BLaER1 treated with 17β-estradiol and CSF1 and Interleukin-3, amounts not matched to agents 10 nM and 100 nM (cell line): Measurements from ENCODE around the gene PPP1R8.
"Not testable (repeated sequence)": the region's sequence is repeated elsewhere in the genome, so short reads cannot be mapped to it uniquely, and the experiment has no call there.

ENCODE experiments used
- H3K27ac ChIP-seq, 11 experiments: shearing (Covaris generic); formaldehyde crosslinking; 2 replicates each; pipeline ENCODE4 v1.8.1; 2022
- H3K27me3 ChIP-seq, 11 experiments: shearing (Covaris generic); formaldehyde crosslinking; 2 replicates each; pipeline ENCODE4 v1.8.1; 2022
- H3K36me3 ChIP-seq, 11 experiments: shearing (Covaris generic); formaldehyde crosslinking; 2 replicates each; pipeline ENCODE4 v1.8.1; 2022
- H3K4me1 ChIP-seq, 10 experiments: shearing (Covaris generic); formaldehyde crosslinking; 2 replicates each; pipeline ENCODE4 v1.8.1; 2022
- H3K4me2 ChIP-seq, 11 experiments: shearing (Covaris generic); formaldehyde crosslinking; 2 replicates each; pipeline ENCODE4 v1.8.1; 2022
- H3K4me3 ChIP-seq, 10 experiments: shearing (Covaris generic); formaldehyde crosslinking; 2 replicates each; pipeline ENCODE4 v1.8.1; 2022
- H3K9ac ChIP-seq, 11 experiments: shearing (Covaris generic); formaldehyde crosslinking; 2 replicates each; pipeline ENCODE4 v1.8.1; 2022
- H3K9me3 ChIP-seq, 11 experiments: shearing (Covaris generic); formaldehyde crosslinking; replicated peaks in 1 of 11; 2 replicates each; pipeline ENCODE4 v1.8.1; 2022
- H4K20me1 ChIP-seq, 11 experiments: shearing (Covaris generic); formaldehyde crosslinking; 2 replicates each; pipeline ENCODE4 v1.8.1; 2022
- Cebpa-rat ChIP-seq, 11 experiments: shearing (Covaris generic); IDR thresholded peaks; 2 replicates each; pipeline ENCODE4 v1.8.1; 2022

Gene PPP1R8

DNA sequence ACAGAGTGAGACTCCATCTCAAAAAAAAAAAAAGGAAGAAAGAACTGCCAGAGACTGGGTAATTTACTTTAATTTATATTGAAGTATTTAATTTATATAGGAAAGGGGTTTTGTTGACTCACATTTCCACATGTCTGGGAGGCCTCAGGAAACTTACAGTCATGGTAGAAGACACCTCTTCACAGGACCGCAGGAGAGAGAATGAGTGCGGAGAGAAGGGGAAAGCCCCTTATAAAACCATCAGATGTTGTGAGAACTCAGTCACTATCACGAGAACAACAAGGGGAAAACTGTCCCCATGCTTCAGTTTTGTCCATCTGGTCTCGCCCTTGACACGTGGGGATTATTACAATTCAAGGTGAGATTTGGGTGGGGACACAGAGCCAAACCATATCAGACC is 25.8 kb upstream of the PPP1R8 start:
- H3K36me3 ChIP-seq = peaks cover 68 to 100% (median 82%) of the 10 kb centered on the region in 11 experiments
- no peaks in the 10 kb centered on the region for H3K4me1 ChIP-seq
- no peaks in the 10 kb centered on the region for H3K9me3 ChIP-seq
- H4K20me1 ChIP-seq = peaks cover 0 to 73% (median 0%) of the 10 kb centered on the region in 11 experiments; a peak in 6 of 22 replicates
- H3K4me2 ChIP-seq = no peak overlapping the region
- no peak overlapping the region for H3K4me3 ChIP-seq
- no peak overlapping the region for H3K27ac ChIP-seq
- H3K9ac ChIP-seq = no peak overlapping the region
- no peaks in the 10 kb centered on the region for H3K27me3 ChIP-seq
- TF ChIP-seq Cebpa-rat (IDR thresholded peaks at IDR 0.05) = no peak

DNA sequence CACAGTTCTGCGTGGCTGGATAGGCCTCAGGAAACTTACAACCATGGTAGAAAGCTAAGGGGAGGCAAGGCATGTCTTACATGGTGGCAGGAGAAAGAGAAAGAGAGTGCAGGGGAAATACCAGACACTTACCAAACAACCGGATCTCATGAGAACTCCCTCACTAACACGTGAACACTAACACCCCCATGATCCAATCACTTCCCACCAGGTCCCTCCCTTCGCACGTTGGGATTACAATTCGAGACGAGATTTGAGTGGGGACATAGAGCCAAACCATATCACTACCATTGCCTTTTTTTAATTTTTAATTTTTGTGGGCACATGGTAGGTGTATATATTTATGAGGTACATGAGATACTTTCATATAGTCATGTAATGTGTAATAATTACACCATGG is 23.8 kb upstream of the PPP1R8 start:
- Histone ChIP-seq H4K20me1 (peaks cover 0 to 57% (median 0%) of the 10 kb centered on the region in 11 experiments; a peak in 5 of 22 replicates), H3K27me3 (no peaks in the 10 kb centered on the region), H3K4me3 (no peak overlapping the region), H3K4me2 (no peak overlapping the region), H3K9ac (no peak overlapping the region), H3K9me3 (no peaks in the 10 kb centered on the region), H3K27ac (no peak overlapping the region), H3K36me3 (peaks cover 53 to 100% (median 74%) of the 10 kb centered on the region in 11 experiments), H3K4me1 (no peaks in the 10 kb centered on the region)
- no peak for TF ChIP-seq Cebpa-rat (IDR thresholded peaks at IDR 0.05)

GRCh38 chr1:27807385-27807784 is 23.2 kb upstream of the PPP1R8 start:
- TF ChIP-seq Cebpa-rat (IDR thresholded peaks at IDR 0.05) = no peak
- Histone ChIP-seq H3K27ac (no peak overlapping the region), H4K20me1 (peaks cover 0 to 52% (median 0%) of the 10 kb centered on the region in 11 experiments; a peak in 5 of 22 replicates), H3K4me3 (no peak overlapping the region), H3K36me3 (peaks cover 53 to 100% (median 74%) of the 10 kb centered on the region in 11 experiments), H3K9ac (no peak overlapping the region), H3K27me3 (no peaks in the 10 kb centered on the region), H3K4me1 (no peaks in the 10 kb centered on the region), H3K4me2 (no peak overlapping the region), H3K9me3 (no peaks in the 10 kb centered on the region)

DNA sequence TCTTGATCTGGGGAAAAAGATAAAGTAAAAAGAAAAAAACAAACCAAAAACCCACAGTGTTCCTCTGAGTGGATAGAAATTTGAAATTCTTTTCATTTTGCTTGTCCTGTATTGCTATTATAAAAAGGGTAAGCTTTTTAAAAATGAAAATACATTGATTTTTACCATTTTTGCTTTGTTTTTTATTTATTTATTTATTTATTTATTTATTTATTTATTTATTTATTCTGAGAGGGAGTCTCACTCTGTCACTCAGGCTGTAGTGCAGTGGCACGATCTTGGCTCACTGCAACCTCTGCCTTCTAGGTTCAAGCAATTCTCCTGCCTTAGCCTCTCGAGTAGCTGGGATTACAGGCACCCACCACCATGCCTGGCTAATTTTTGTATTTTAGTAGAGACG is 22.5 kb upstream of the PPP1R8 start:
- H4K20me1 ChIP-seq = peaks cover 0 to 52% (median 0%) of the 10 kb centered on the region in 11 experiments; a peak in 5 of 22 replicates
- H3K4me2 ChIP-seq, H3K4me3 ChIP-seq, H3K4me1 ChIP-seq, H3K9me3 ChIP-seq, H3K27ac ChIP-seq, H3K9ac ChIP-seq, H3K27me3 ChIP-seq: not testable (repeated sequence)
- peaks cover 53 to 100% (median 74%) of the 10 kb centered on the region in 11 experiments for H3K36me3 ChIP-seq

DNA sequence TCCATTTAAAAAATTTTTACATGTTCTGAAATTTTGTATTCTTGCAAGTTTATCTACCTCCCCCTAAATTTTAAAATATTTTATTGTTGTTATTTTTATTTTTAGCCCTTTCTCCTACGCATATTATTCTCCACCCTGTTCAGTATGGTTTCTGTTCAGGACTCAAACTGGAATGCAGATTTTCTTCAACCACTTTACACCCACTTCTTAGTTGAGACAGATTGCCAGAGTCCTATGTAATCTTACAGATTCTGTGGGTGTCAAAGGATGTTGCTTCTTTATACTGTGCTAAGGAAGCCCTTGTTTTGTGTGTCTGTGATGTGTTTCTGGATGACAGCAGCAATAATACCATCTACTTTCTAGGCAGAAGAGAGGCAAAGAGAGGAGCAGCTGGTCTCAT is 20.7 kb upstream of the PPP1R8 start:
- Histone ChIP-seq H3K4me2 (no peak overlapping the region), H3K27ac (no peak overlapping the region), H3K9ac (no peak overlapping the region), H3K9me3 (no peaks in the 10 kb centered on the region), H3K27me3 (no peaks in the 10 kb centered on the region), H3K4me1 (no peaks in the 10 kb centered on the region), H3K36me3 (peaks cover 53 to 100% (median 73%) of the 10 kb centered on the region in 11 experiments), H4K20me1 (peaks cover 0 to 49% (median 0%) of the 10 kb centered on the region in 11 experiments; a peak in 5 of 22 replicates), H3K4me3 (no peak overlapping the region)
- no peak for TF ChIP-seq Cebpa-rat (IDR thresholded peaks at IDR 0.05)

- Histone ChIP-seq H3K9me3 (no peaks in the 10 kb centered on the region), H3K4me1 (no peaks in the 10 kb centered on the region), H4K20me1 (peaks cover 0 to 43% (median 0%) of the 10 kb centered on the region in 11 experiments; a peak in 5 of 22 replicates), H3K36me3 (peaks cover 50 to 96% (median 66%) of the 10 kb centered on the region in 11 experiments), H3K9ac (no peak overlapping the region), H3K4me3 (no peak overlapping the region), H3K27me3 (no peaks in the 10 kb centered on the region), H3K4me2 (no peak overlapping the region), H3K27ac (no peak overlapping the region)
- TF ChIP-seq Cebpa-rat (IDR thresholded peaks at IDR 0.05) = no peak
These were observed 18.7 kb upstream of the PPP1R8 start for GRCh38 chr1:27811741-27812500.

- Histone ChIP-seq H3K9ac (no peak overlapping the region), H3K27me3 (no peaks in the 10 kb centered on the region), H3K4me3 (no peak overlapping the region), H3K36me3 (peaks cover 82 to 93% (median 86%) of the 10 kb centered on the region in 11 experiments), H3K27ac (no peak overlapping the region), H3K9me3 (no peaks in the 10 kb centered on the region), H3K4me2 (no peak overlapping the region), H3K4me1 (no peaks in the 10 kb centered on the region), H4K20me1 (peaks cover 0 to 50% (median 0%) of the 10 kb centered on the region in 11 experiments; a peak in 5 of 22 replicates)
- no peak for TF ChIP-seq Cebpa-rat (IDR thresholded peaks at IDR 0.05)
These were observed 13.5 kb upstream of the PPP1R8 start for GRCh38 chr1:27816921-27817630.

DNA sequence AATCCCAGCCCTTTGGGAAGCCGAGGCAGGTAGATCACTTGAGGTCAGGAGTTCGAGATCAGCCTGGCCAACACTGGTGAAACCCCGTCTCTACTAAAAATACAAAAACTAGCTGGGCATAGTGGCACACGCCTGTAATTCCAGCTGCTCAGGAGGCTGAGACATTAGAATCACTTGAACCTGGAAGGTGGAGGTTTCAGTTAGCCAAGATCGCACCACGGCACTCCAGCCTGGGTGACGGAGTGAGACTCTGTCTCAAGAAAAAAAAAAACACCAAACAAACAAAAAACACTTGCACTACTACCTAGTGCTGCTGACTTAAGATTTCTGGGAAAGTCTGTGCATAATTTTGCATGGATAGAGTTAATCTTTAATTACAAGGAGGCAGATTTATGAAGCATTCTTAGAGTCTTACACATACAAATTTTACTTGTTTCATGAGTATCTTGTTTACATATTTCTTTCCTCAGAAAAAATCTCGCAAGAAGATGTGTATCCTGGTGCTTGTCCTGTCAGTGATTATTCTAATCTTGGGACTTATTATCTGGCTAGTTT is 8.7 kb upstream of the PPP1R8 start:
- Histone ChIP-seq H3K4me3 (no peak overlapping the region), H3K27ac (no peak overlapping the region), H3K36me3 (peaks cover 54 to 96% (median 73%) of the 10 kb centered on the region in 11 experiments), H4K20me1 (peaks cover 0 to 32% (median 0%) of the 10 kb centered on the region in 11 experiments; a peak in 5 of 22 replicates), H3K9me3 (no peaks in the 10 kb centered on the region), H3K27me3 (no peaks in the 10 kb centered on the region), H3K4me2 (no peak overlapping the region), H3K4me1 (no peaks in the 10 kb centered on the region), H3K9ac (no peak overlapping the region)
- no peak for TF ChIP-seq Cebpa-rat (IDR thresholded peaks at IDR 0.05)

- no peaks in the 10 kb centered on the region for H3K27me3 ChIP-seq
These were observed 6.8 kb upstream of the PPP1R8 start for GRCh38 chr1:27823784-27824183.

More at GRCh38 chr1:27823784-27824183, 6.8 kb upstream of the PPP1R8 start:
- TF ChIP-seq Cebpa-rat (IDR thresholded peaks at IDR 0.05) = no peak
- Histone ChIP-seq H3K4me1 (no peaks in the 10 kb centered on the region), H3K4me3 (no peak overlapping the region), H3K9me3 (no peaks in the 10 kb centered on the region), H4K20me1 (peaks cover 0 to 25% (median 0%) of the 10 kb centered on the region in 11 experiments; a peak in 4 of 22 replicates), H3K4me2 (no peak overlapping the region), H3K9ac (no peak overlapping the region), H3K36me3 (peaks cover 35 to 84% (median 54%) of the 10 kb centered on the region in 11 experiments), H3K27ac (no peak overlapping the region)
